Measurements from ENCODE around the gene FGF14. TPM values are rescaled to one million over a fixed set of nuclear protein-coding genes. Genes with fewer than 3 reads are reported as not detected.

Gene FGF14
- total RNA-seq, 1 experiment from 2014 or later, result 0.12 TPM

- DNase-seq (ENCODE audit: low read depth), result no peak
Observed at GRCh38 chr13:102251817-102252216, 150.0 kb downstream of the FGF14 start.

DNA sequence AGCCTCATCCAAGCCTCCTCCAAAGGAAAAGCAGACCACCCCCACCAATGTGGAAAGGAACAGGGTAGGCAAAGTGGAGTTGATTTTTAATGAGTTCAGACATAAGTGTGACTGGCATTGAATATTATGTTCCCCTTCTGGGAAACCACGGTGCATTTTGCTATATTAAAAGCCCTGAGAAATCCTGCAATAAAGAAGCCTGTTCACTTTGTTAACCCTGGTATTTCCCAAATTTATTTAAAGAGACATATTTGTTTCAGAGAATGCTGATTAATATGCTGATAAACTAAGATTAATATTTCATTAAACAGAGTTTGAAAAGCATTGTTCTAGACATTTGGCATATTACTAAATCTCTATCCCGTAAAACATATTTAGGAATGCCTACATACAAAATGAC, 151.4 kb downstream of the FGF14 start:
- no peak for DNase-seq (ENCODE audit: low read depth)

DNA sequence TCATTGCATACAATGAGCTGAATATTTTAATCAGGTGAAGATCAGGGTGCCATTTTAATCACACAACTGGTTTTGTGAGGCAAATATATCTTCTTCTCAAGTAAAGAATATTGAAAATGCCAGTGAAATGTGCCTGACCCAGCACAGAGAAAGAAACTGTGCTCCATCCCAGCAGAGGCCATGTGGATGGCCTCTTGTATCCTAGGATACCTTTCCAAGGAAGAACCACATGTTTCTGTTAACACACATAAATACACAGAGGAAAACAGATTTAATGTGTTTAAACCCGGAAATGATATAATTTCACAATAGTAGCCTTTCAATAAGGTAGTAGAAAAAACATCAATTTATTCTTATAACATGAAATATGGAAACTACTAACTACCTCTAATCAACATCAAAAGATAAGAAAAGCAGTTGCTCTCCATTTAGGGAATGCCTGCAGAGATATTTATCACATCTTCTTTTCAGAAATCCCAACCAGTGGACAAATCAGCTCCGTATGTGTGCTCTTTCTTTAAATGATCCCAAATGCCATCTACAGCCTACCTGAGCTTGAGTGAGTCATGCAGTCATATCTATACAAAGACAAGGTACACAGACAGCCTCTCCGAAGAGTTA, 157.1 kb downstream of the FGF14 start:
- DNase-seq (ENCODE audit: low read depth), result no peak

DNA sequence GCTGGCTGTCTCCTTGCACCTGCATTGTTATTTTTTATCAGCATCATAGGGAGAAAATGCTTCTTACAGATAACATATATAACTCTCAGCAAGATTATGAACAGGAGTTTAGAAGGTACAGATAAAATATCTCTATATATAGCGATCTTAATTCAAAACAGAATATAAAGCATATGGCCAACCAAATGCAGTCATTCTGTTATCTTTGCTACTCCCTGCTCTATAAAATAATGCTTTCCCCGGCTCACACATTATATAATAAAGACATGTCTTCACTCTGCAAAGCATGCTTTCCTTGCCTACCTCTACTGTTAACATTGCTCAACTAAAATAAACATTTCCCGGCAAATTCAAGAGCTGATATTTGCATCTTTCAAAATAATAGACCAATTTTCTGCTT, 161.7 kb downstream of the FGF14 start:
- no peak for DNase-seq (ENCODE audit: low read depth)

DNA sequence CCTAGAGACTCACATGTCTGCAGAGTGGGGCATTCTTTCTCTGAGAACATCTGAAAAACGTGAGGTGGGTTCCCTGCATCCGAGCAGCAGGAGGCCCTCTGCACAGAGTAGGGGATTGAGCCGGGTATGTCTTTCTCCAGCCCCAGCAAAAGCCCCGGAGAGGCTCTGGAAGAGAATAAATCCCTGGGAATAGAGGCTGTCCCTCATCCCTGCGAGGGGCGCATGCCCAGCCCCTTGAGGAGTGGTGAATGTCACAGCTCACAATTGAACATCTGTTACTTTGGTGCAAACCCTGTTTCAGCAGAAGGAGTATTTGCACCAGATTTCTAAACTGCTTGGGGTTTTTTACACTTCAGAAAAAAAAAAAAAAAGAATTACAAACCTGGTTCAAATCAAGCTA, 164.6 kb downstream of the FGF14 start:
- DNase-seq (ENCODE audit: low read depth), result no peak

- no peak for DNase-seq (ENCODE audit: low read depth)
Observed at GRCh38 chr13:102236830-102237229, 165.0 kb downstream of the FGF14 start.

- DNase-seq (ENCODE audit: low read depth), result no peak
Observed at GRCh38 chr13:102236341-102236740, 165.5 kb downstream of the FGF14 start.

- no peak for DNase-seq (ENCODE audit: low read depth)
Observed at GRCh38 chr13:102235689-102236088, 166.2 kb downstream of the FGF14 start.

- no peak for DNase-seq (ENCODE audit: low read depth)
Observed at GRCh38 chr13:102234618-102235017, 167.2 kb downstream of the FGF14 start.

GRCh38 chr13:102233566-102234208, 168.2 kb downstream of the FGF14 start:
- no peak for DNase-seq (ENCODE audit: low read depth)

DNA sequence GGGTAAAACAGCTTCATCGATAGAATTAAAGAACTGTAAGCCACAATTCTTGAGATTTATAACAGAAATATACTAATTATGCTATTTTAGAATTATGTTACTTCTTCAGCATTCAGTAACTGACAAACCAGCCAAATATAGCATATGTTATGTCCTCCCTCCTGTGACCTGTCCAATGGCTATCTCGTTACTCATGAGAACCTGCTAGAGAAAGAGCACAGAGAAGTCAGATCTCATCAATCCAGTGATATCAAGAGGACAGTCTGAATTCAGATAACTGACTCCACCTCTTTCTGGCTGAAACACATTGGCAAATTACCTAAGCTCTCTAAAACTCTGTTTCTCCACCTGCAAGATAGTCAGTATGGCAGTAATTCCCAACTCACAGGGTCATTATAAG, 170.4 kb downstream of the FGF14 start:
- DNase-seq (ENCODE audit: low read depth), result no peak

- no peak for DNase-seq (ENCODE audit: low read depth)
Observed at GRCh38 chr13:102227741-102228140, 174.1 kb downstream of the FGF14 start.

DNA sequence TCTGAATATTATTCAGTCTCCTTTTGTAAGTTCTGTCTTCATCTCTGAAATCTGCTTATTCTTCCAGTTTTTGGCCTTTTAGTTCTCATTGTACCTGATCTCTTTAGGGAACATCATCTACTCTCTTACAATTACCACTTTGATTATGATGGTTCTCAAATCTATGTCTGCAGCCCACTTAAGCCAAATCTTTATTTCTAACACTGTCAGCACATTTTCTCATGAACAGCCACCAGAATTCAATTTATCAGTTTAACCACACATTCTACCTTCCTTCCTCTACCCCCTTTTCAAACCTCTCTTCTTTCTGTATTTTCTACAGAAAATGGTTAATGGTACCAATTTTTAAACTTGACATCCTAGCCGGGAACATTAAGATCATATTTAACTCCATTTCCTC, 175.3 kb downstream of the FGF14 start:
- DNase-seq (ENCODE audit: low read depth), result no peak

- DNase-seq (ENCODE audit: low read depth), result no peak
Observed at GRCh38 chr13:102225892-102226291, 176.0 kb downstream of the FGF14 start.

DNA sequence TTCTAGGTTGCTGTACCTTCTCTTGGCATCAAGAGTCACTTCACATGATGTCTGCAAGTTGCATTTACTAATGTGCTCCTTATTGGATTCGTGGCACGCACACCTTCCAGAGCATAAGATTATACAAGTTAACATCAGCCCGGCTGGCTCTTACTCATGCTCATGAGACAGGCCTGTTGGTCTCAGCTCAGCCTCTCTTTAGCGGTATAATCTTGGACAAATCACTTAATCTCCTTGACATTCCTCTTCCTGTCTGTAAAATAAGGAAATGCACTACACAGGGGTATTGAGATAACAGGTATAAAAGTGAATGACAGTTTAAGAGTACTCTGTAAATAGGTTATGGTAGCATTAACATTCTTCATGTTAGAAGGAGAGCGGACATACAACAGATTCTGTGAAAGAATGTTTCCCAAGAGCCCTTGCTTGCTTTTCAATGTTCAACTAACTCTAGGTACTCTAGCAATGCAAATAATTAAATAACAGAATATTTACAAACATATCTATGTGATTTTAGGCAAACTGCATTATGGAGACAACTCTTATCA, 181.1 kb downstream of the FGF14 start:
- DNase-seq (ENCODE audit: low read depth), result peak; percentile 10

GRCh38 chr13:102214956-102215355, 186.9 kb downstream of the FGF14 start:
- no peak for DNase-seq (ENCODE audit: low read depth)

- DNase-seq (ENCODE audit: low read depth), result no peak
Observed at GRCh38 chr13:102212729-102213128, 189.1 kb downstream of the FGF14 start.

DNA sequence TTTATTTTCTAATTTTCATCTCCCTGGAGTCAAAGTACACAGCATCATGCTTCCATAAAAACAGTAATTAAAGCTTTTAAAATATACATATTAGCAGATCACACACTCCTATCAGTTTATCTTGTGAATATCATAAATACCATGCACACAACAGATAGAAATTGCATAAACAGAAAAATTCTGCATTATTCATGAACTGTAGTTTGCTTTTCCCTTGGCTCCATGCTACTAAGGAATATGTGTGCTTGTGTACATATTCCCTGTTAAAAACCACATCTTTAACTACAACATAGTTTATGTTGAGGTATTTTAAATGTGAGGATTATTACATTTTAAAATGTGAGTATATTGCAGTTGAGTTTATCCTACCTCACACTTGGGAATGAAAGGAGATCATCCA, 193.5 kb downstream of the FGF14 start:
- DNase-seq (ENCODE audit: low read depth), result no peak

DNA sequence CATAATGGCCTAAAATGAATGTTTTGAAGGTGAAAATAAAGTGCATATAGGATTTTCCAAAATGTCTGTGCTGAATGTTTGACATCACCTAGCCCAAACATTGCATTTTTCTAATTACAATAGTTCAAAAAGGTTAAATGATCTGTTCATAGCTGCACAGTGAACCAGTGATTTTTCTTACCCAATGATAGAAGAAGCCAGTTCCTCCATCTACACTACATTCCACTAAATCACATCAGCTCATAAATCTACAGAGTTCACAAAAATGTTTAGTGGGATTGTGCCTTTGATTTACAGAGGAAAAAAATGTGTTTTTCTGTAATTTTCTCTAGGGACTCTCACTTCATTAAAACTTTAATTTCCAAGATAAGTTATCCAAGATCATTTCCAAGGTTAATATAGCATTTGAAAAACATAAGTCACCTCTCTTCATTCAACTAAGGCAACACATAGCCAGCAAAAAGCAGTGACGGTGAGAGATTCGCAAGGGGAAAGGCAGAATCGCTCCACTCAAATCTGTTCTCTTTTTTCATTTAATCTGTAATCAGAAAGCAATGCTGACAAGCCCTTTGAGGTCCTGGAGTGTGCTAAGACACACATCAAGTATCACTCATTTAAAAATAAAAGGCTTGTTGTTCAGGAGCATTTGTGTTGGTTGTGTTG, 194.0 kb downstream of the FGF14 start:
- DNase-seq (ENCODE audit: low read depth), result no peak

DNA sequence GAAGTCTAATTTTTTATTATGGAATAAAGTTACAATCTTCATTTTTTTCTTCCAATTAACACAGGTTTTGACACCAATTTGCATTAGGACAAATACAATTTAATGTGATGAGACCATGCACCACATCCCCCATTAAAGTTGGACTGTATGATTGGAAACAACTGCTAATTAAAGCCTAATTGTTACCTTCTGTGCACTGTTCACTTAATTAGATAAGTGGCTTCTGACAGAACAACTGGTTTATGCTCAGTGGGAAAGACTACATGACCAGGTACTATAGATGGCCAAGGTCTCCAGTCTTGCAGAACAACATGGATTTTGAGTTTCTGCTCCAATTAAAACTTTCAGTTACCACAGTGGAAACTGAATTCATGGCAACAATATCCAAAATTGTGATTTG, 198.1 kb downstream of the FGF14 start:
- DNase-seq (ENCODE audit: low read depth), result no peak

- DNase-seq (ENCODE audit: low read depth), result no peak
Observed at GRCh38 chr13:102198418-102199311, 203.2 kb downstream of the FGF14 start.

DNA sequence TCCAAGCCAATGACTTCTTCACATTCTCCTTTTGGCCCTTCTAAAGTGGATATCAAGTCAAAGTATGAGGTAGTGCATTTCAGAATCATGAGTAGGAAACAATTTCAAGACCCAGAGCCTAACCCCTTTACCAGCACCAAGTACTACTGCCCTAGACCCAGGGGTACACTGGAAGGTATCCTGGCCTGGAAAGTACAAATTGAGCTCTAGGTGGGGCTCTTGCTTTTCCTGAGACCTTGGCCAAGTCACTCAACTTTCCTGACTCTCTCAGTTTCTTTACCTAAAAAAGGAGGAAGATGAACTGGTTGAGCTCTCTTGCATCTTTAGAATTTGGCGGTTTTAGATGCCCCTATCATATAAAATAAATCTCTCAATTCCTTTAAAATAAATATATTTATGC, 204.7 kb downstream of the FGF14 start:
- DNase-seq (ENCODE audit: low read depth), result peak; percentile 41
